NB4 (cell line): ENCODE measurements around the gene NSG1.
"Not testable (repeated sequence)": the region's sequence is repeated elsewhere in the genome, so short reads cannot be mapped to it uniquely, and the experiment has no call there.

Source experiments
- DNase-seq: peaks from one replicate; pipeline ENCODE4 v3.0.0; 2010; ENCODE audit warnings: low read depth
- H3K4me3 ChIP-seq: one replicate; pipeline ENCODE4 v1.5.1; 2011; ENCODE audit warnings: mild to moderate bottlenecking, low read depth, low read length, moderate library complexity
- MYC ChIP-seq: IDR thresholded peaks from 2 replicates; pipeline ENCODE4 v1.6.1; 2011; ENCODE audit warnings: low read depth, low read length
- POLR2A ChIP-seq: IDR thresholded peaks from 2 replicates; pipeline ENCODE4 v1.6.1; 2011; ENCODE audit warnings: mild to moderate bottlenecking; ENCODE audit not compliant: insufficient read length; ENCODE audit errors: extremely low read depth
- TF ChIP-seq, protein P1 (sequence below): IDR thresholded peaks from one replicate; pipeline ENCODE4 v1.5.1; 2012; ENCODE audit warnings: low read depth, low read length
- TF ChIP-seq, protein P2 (sequence below): IDR thresholded peaks from 2 replicates; pipeline ENCODE4 v1.6.1; 2011; ENCODE audit warnings: low read depth, low read length

Gene NSG1

DNA sequence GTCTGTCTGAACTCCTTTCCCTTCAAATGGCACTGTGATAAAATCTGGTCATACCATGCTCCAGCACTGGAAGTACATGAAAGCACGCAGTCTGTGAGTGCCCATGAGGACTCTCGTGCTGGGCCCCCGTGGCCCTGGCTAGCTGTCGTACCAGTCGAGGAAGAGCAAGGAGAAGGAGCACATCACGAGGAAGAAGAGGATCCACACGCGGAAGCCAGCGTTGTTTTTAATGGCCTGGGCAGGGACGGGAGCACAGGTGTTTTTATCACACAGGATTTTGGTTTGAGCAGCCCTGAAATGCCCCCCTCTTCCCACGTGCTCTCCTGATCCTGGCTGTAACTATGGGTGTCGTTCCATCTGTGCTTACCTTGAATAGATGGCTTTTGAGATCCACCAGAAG is 33.0 kb downstream of the NSG1 start:
- no peak overlapping the region for H3K4me3 ChIP-seq
- TF ChIP-seq, protein P1, sequence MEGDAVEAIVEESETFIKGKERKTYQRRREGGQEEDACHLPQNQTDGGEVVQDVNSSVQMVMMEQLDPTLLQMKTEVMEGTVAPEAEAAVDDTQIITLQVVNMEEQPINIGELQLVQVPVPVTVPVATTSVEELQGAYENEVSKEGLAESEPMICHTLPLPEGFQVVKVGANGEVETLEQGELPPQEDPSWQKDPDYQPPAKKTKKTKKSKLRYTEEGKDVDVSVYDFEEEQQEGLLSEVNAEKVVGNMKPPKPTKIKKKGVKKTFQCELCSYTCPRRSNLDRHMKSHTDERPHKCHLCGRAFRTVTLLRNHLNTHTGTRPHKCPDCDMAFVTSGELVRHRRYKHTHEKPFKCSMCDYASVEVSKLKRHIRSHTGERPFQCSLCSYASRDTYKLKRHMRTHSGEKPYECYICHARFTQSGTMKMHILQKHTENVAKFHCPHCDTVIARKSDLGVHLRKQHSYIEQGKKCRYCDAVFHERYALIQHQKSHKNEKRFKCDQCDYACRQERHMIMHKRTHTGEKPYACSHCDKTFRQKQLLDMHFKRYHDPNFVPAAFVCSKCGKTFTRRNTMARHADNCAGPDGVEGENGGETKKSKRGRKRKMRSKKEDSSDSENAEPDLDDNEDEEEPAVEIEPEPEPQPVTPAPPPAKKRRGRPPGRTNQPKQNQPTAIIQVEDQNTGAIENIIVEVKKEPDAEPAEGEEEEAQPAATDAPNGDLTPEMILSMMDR: no peak
- TF ChIP-seq POLR2A (no peak), MYC (no peak)
- TF ChIP-seq, protein P2, sequence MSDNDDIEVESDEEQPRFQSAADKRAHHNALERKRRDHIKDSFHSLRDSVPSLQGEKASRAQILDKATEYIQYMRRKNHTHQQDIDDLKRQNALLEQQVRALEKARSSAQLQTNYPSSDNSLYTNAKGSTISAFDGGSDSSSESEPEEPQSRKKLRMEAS: no peak
- DNase-seq: no peak

DNA sequence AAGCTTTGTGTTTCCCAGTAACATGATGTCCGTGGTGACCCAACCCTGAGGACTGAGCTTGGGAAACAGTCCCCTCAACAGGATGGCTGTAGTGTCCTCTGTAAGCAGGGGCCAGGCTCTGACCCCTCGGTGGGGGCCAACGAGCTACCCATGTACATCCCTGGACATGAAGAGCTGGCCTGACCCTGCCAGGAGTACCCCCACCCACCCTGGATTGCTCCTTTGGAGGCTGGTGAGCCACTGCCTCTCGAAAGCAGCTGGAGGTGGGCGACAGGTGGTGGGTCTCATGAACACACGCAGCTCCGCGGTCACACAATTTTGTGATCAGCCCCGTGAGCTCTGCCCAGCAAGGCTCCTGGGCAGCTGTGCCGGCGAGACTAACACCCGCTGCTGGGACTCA is 33.5 kb downstream of the NSG1 start:
- TF ChIP-seq MYC (no peak), POLR2A (no peak)
- TF ChIP-seq, protein P2: no peak
- TF ChIP-seq, protein P1: no peak
- no peak for DNase-seq
- no peak overlapping the region for H3K4me3 ChIP-seq

DNA sequence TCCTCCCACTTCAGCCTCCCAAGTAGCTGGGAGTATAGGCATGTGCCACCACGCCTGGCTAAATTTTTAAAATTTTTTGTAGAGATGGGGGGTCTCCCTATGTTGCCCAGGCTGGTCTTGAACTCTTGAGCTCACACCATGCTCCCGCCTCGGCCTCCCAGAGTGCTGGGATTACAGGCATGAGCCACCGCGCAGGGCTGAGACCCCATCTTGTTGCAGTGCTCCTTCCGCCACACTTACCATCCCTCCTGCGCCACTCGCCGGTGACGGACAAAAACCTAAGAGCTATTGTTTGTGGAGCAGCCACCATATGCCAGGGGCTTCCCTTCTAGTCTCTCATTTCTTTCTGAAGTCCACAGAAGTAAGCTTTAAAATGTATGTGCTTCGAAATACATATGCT is 34.5 kb downstream of the NSG1 start:
- no peak overlapping the region for H3K4me3 ChIP-seq
- TF ChIP-seq, protein P1: no peak
- TF ChIP-seq MYC (no peak), POLR2A (no peak)
- TF ChIP-seq, protein P2: no peak
- DNase-seq: no peak

DNA sequence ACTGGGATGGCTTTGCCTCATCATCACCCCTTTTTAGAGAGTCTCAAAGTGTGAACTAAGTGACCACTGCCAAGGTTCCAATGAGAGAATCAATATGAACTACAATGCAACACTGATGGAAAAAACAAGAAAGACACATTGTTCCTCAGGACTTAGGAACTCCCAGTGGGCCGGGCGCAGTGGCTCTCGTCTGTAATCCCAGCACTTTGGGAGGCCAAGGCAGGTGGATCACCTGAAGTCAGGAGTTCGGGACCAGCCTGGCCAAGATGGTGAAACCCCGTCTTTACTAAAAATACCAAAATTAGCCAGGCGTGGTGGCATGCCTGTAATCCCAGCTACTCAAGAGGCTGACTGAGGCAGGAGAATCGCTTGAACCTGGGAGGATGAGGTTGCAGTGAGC is 35.2 kb downstream of the NSG1 start:
- not testable (repeated sequence) for H3K4me3 ChIP-seq, DNase-seq

DNA sequence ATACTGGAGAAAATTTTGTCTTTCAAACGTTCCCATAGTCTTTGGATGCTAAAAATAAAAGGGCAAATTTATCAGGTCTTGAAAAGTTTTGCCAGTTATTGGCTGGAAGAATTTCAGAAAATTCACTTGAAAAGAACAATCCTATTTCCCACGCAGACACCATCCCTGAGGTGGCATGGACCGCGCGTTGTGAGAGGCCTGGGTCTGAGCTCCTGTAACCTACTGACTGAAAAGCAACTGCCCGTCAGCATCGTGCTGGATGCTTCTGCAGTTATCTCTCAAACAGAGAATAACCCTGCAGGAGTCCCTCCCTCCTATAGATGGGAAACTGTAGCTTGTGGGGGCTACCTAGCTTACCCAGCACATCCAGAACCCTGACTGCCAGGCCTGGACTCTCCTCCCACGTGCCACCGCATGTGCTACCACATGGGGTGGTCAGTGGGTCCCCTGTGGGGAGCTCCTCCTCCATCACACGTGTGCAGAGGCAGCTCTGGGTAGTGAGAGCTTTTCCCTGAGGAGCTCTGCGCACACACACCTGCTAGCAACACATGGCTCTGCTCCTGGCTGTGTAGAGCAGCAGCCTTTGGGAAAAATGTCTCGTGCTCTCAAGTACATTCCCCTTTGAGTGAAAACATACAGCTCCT is 36.1 kb downstream of the NSG1 start:
- TF ChIP-seq MYC: no peak
- DNase-seq: no peak
- no peak overlapping the region for H3K4me3 ChIP-seq

DNA sequence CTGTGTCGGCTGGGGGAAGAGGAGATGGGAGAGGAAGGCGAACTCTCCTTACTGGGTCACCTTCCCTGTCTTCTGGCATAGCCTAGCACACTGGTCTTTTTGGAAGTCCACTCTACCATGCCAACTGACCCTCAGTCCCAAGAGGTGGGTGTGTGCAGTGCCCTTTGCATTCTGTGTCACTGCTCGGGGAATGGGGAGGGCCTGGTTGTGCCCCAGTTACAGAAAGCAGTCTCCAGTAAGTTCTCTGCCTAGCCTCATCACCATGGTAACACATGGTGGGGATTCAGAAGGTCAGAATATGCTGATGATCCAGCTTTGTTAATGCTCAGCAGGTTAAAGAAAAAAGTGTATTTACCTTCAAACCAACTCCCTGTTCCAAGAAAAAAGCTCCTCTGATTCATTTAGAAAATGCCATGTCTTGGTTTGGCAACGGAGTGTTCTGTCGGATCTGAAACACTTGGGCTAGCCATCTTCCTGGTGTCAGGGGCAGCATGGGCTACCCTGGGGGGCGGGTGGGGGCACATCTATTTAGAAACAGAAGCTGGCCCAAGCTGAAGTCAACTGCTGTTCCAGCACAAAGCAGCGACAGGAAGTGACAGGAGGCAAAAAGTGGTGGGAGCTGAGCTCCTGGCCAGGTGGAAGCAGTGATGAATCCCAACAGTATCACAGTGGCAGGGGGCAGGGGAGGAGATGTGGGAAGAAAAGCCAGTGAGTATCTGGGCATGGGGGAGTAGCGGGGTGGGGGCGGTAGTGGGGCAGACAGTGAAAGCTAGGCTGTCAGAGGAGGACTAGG is 37.0 kb downstream of the NSG1 start:
- TF ChIP-seq POLR2A (no peak), MYC (no peak)
- TF ChIP-seq, protein P1: no peak
- TF ChIP-seq, protein P2: no peak
- no peak overlapping the region for H3K4me3 ChIP-seq
- no peak for DNase-seq
